Nephron progenitor cell (in vitro differentiated cells): ENCODE data around the gene KIF1C.

ENCODE experiments used
- DNase-seq: peaks from one replicate; pipeline ENCODE4 v3.0.0; 2021
- H3K27ac Mint-ChIP-seq: 2 replicates; pipeline ENCODE4 v1.8.0; 2021; ENCODE audit warnings: mild to moderate bottlenecking, moderate library complexity, mixed read lengths
- H3K27me3 Mint-ChIP-seq: 2 replicates; pipeline ENCODE4 v1.8.0; 2021; ENCODE audit warnings: mild to moderate bottlenecking, low read depth, mixed read lengths; ENCODE audit not compliant: poor library complexity
- H3K36me3 Mint-ChIP-seq: 2 replicates; pipeline ENCODE4 v1.8.0; 2021; ENCODE audit warnings: low read depth, mixed read lengths
- H3K4me1 Mint-ChIP-seq: 2 replicates; pipeline ENCODE4 v1.8.0; 2021; ENCODE audit warnings: mixed read lengths
- H3K4me3 Mint-ChIP-seq: 2 replicates; pipeline ENCODE4 v1.8.0; 2021; ENCODE audit warnings: mild to moderate bottlenecking, moderate library complexity, mixed read lengths
- H3K9me3 Mint-ChIP-seq: 2 replicates; pipeline ENCODE4 v1.8.0; 2021; ENCODE audit warnings: mild to moderate bottlenecking, moderate library complexity, mixed read lengths
- TF ChIP-seq, protein P1 (sequence below): fragments of 200-600 bp; sonication (generic); IDR thresholded peaks from 2 replicates; pipeline ENCODE4 v1.5.0; 2021; ENCODE audit warnings: antibody characterized with exemption

Gene KIF1C

DNA sequence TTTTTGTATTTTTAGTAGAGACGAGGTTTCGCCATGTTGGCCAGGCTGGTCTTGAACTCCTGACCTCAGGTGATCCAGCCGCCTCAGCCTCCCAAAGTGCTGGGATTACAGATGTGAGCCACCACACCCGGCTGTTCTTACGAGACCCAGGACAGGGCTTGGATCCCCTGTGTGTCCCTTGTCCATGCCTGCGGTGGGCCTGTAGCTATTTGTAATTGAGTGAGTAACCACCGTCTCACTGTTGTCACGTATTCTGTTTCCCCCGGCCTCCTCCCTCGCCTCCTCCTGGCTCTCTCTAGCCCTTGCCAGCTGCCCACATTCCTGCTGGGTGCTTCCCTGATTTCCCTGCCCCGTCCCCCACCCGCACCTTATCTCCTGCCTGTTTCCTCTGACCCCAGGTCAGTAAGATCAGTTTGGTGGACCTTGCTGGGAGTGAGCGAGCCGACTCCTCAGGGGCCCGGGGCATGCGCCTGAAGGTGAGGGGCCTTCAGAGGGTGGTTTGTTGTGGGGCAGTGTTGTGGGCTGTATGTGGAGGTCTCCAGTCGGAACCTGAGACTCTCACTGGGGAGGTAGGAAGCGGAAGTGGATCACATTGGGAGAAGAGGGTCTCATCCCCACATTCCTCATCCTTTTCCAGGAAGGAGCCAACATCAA lies 5.6 kb downstream of the KIF1C start:
- H3K4me1 Mint-ChIP-seq = peaks cover 23% of the 10 kb centered on the region
- DNase-seq = no peak
- peaks cover 9% of the 10 kb centered on the region for H3K27me3 Mint-ChIP-seq
- no peaks in the 10 kb centered on the region for H3K9me3 Mint-ChIP-seq
- H3K27ac Mint-ChIP-seq = no peak overlapping the region
- TF ChIP-seq, protein P1, sequence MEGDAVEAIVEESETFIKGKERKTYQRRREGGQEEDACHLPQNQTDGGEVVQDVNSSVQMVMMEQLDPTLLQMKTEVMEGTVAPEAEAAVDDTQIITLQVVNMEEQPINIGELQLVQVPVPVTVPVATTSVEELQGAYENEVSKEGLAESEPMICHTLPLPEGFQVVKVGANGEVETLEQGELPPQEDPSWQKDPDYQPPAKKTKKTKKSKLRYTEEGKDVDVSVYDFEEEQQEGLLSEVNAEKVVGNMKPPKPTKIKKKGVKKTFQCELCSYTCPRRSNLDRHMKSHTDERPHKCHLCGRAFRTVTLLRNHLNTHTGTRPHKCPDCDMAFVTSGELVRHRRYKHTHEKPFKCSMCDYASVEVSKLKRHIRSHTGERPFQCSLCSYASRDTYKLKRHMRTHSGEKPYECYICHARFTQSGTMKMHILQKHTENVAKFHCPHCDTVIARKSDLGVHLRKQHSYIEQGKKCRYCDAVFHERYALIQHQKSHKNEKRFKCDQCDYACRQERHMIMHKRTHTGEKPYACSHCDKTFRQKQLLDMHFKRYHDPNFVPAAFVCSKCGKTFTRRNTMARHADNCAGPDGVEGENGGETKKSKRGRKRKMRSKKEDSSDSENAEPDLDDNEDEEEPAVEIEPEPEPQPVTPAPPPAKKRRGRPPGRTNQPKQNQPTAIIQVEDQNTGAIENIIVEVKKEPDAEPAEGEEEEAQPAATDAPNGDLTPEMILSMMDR = no peak
- peaks cover 65% of the 10 kb centered on the region for H3K36me3 Mint-ChIP-seq
- no peak overlapping the region for H3K4me3 Mint-ChIP-seq

DNA sequence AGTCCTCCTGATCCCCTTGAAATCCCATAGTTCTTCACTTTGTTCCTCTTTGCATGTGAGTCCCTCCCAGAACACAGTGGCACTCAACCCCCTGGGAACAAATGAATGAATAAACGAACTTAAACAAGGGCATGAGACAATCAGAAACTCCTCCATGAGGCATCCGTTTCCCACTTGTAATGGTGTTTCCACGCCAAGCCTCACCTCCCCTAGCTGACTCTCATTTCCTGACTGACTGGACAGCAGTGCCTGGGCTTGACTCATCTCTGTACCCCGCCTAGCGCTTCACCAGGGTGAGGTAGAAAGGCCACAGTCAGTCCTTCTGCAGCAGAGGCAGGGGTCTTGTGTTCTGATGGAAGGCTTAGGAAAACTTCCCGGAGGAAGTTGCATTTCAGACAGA lies 14.2 kb downstream of the KIF1C start:
- H3K4me3 Mint-ChIP-seq = no peak overlapping the region
- H3K4me1 Mint-ChIP-seq = no peaks in the 10 kb centered on the region
- H3K36me3 Mint-ChIP-seq = peaks cover 52% of the 10 kb centered on the region
- DNase-seq = no peak
- H3K9me3 Mint-ChIP-seq = no peaks in the 10 kb centered on the region
- peak overlapping the region; percentile 78 for H3K27ac Mint-ChIP-seq
- H3K27me3 Mint-ChIP-seq = no peaks in the 10 kb centered on the region
- TF ChIP-seq, protein P1 = no peak

DNA sequence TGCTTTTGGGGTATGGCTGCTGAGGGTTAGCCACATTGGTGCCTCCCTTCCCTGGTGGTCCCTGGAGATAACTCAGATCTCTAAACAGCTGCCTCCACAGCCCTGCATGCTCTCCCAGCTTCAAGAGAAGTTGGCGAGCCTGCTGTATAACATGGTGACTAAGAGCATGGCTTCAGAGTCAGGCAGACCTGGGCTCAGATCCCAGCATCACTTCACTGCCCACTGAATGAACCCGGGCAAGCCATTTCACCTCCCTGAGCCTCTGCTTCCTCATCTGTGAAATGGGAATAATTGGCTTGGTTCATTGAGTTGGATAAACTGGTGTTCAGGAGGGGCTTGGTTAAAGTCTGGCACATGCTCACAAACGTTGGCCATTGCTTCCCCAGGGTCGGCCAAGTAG lies 16.6 kb downstream of the KIF1C start:
- Mint-ChIP-seq H3K4me1 (no peaks in the 10 kb centered on the region), H3K9me3 (no peaks in the 10 kb centered on the region), H3K27ac (no peak overlapping the region), H3K36me3 (peaks cover 35% of the 10 kb centered on the region), H3K4me3 (no peak overlapping the region), H3K27me3 (no peaks in the 10 kb centered on the region)
- no peak for DNase-seq
- TF ChIP-seq, protein P1 = no peak

DNA sequence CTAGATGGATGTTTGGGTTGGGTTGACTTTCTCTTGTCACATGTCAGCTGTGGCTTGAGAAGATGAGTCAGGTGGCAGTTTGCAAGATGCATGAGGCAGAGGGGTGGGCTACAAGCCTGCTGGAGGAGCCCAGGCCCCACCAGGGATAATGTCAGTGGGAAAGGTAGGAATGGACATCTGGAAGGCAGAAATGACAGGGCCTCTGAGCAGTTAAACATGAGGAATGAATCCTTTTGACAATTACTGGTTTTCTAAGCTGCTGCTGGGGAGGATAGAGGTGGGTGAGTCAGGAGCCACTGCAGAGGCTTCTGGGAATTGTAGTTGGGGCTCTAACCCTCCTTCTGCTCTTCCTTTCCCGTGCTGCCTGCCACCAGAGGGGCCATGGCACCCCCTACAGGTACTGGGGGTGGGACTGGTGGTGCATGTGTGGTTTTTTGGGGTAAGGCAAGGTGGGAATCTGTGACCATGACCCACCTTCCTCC lies 21.8 kb downstream of the KIF1C start:
- DNase-seq = no peak
- Mint-ChIP-seq H3K9me3 (no peaks in the 10 kb centered on the region), H3K27me3 (no peaks in the 10 kb centered on the region), H3K4me1 (peaks cover 5% of the 10 kb centered on the region), H3K4me3 (no peak overlapping the region), H3K36me3 (peaks cover 33% of the 10 kb centered on the region), H3K27ac (peak overlapping the region; percentile 66)
- TF ChIP-seq, protein P1 = no peak

DNA sequence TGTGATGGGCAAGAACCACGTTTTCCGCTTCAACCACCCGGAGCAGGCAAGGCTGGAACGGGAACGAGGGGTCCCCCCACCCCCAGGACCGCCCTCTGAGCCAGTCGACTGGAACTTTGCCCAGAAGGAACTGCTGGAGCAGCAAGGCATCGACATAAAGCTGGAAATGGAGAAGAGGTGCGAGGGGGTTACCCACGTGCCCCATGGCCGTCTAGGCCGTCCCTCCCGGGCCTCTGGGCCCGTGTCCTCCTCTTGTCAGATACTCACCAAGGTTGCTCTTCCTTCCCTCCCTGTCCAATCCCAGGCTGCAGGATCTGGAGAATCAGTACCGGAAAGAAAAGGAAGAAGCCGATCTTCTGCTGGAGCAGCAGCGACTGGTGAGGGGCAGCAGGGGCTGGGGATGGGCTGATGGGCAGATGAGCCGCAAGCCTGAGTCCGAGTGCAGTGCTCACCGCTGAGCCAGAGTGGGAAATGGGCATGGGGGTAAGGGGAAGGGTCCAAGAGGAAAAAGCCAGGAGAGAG lies 22.8 kb downstream of the KIF1C start:
- Mint-ChIP-seq H3K27ac (no peak overlapping the region), H3K4me1 (peaks cover 5% of the 10 kb centered on the region), H3K9me3 (no peaks in the 10 kb centered on the region), H3K27me3 (no peaks in the 10 kb centered on the region), H3K36me3 (peaks cover 38% of the 10 kb centered on the region), H3K4me3 (no peak overlapping the region)
- DNase-seq = no peak
- TF ChIP-seq, protein P1 = no peak
